ENCODE data around the gene TMC7.
A peak's percentile ranks its signal among the peaks of the same experiment; 100 is the strongest.

TMC7 gene

GRCh38 chr16:19092653-19093410 lies 109.1 kb downstream of the TMC7 start:
- DNase-seq = no peak

GRCh38 chr16:19093631-19094541 lies 110.2 kb downstream of the TMC7 start:
- no peak for DNase-seq

DNA sequence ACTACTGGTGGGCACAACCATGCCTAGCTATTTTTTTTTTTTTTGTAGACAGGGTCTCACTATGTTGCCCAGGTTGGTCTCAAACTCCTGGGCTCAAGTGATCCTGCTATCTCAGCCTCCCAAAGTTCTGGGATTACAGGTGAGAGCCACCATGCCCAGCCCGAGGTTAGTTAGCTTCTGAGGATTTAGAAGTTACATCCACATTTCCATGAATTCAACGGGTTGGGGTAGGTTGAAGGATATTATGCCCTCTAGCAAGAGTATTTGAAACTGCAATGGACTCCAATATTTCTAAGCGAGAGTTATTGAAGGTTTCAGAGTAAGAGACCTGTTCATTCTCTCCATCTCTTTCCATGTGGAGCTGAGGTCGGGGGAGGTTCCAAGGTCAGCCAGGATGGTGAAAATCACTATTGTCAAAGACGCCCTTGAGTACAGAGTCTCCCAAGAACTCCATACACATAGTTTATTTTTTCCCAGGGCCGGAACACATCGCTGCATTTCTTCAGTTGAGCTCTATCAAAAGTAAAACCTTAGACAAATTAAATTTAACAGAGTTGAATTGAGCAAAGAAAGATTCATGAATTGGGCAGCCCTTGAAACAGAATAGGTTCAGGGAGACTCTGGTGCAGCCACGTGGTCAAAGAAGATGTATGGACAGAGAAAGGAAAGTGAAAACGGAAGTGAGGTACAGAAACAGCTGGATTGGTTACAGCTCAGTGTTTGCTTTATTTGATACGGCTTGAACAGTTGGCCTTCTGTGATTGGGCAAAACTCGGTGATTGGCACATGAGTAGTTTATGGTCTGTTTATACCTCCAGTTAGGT lies 111.0 kb downstream of the TMC7 start:
- no peak for DNase-seq

GRCh38 chr16:19095654-19096053 lies 111.9 kb downstream of the TMC7 start:
- DNase-seq = no peak

GRCh38 chr16:19098173-19098572 lies 114.4 kb downstream of the TMC7 start:
- no peak for DNase-seq

DNA sequence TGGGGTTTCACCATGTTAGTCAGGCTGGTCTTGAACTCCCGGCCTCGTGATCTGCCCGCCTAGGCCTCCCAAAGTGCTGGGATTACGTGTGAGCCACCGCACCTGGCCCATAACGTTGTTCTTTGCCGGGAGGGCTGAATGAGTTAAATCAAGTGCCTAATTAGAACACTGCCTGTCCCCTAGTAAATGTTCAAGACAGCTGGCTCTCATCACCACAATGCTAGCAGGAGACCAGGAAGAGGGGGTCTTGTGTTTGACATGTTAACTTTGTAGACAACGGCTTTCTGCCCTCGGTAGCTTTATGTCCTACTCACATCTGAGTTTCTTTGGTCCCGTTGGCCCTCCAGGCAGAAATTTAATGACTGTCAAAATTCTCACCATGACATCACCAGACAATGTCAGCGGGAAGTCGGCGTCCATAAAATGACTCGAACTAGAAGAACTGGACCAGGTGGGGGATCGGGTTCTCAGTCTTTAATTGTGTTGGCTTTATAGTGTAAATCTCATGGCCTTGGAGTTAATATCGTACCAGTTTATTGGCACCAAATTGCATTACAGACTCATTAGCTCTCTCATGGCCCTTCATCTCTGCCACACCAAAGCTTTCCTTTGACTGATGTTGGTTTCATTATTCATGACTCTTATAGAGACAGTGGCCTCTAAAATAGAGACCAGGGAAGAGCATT lies 118.6 kb downstream of the TMC7 start:
- no peak for DNase-seq

- DNase-seq = no peak
Measured at GRCh38 chr16:19104607-19105006, 120.9 kb downstream of the TMC7 start.

DNA sequence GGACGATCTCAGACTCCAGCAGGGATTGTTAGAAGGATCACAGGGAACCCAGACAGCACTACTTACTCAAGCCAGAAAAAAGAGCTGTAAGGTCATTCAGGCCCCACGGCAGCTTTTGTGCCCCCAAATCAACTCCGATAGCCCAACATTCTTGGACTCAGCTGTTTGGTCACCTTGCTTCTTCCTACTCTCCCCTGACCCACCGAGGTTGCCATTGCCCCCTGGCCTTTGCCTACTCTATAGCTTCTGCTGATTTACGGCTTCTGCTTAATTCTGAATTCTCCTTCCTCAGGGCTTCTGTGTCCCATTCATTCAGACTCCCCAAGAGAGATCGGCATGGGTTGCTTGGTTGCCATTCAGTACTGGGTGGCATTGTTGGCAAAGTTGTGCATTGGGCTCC lies 121.4 kb downstream of the TMC7 start:
- DNase-seq = no peak

GRCh38 chr16:19105891-19106624 lies 122.3 kb downstream of the TMC7 start:
- DNase-seq = peak; percentile 36

GRCh38 chr16:19106625-19107020 lies 122.9 kb downstream of the TMC7 start:
- DNase-seq = no peak

DNA sequence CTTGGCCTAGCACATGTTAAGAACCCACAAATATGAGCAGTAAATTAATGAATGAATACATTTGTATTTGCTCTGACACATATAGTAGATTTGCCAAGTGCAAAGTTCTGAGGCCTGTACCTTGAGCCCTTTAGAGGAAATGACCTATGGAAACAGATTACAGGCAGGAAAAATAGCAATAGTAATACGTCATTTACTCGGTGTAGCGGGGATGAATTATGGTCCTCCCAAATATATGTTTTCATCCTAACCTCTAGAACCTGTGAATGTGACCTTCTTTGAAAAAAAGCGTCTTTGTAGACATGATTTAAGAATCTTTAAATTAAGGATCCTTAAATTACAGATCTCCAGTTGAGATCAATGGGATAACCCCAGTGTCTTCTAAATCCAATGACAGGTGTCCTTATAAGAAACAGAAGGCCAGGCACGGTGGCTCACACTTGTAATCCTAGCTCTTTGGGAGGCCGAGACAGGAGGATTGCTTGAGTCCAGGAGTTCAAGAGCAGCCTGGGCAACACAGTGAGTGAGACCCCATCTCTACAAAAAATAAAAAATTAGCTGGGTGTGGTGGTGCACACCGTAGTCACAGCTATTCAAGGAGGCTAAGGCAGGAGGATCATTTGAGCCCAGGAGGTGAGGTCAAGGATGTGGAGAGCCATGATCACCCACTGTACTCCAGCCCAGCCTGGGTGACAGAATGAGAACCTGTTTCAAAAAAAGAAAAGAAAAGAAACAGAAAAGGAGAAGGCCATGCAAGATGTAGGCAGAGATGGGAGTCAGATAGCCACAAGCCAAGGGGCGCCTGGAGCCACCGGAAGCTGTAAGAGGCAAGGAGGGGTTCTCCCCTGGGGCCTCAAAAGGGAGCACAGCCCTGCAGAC lies 124.9 kb downstream of the TMC7 start:
- DNase-seq = no peak

DNA sequence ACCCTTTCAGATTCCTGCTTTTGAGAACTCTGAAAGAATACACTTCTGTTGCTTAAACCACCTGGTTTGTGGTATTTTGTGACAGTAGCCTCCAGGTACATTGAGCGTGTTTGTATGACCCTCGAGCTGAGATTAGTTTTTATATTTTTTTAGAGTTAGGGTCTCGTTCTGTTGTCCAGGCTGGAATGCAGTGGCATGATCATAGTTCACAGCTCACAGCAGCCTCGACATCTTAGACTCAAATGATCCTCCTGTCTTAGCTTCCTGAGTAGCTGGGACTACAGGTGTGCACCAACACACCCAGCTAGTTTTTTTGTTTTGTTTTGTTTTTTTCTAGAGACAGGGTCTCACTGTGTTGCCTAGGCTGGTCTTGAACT lies 125.5 kb downstream of the TMC7 start:
- DNase-seq = no peak

- no peak for DNase-seq
Measured at GRCh38 chr16:19110537-19111360, 127.0 kb downstream of the TMC7 start.

DNA sequence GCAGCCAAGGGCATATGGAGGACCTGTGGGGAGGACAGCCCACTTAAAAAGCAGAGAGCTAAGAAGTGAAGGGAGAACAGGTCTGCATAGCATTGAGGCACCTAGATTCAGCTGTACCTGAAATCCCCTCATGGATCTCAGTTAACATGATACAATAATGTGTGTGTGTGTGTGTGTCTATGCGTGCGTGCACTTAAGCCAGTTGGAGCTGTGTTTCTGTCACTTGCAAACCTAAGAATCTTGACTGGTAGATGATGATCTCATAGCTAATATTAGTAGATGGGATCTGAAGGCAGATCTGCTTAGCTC lies 128.3 kb downstream of the TMC7 start:
- no peak for DNase-seq

Data from kidney glomerular epithelial cell (primary cell).